ENCODE results near the gene PTGDR2.

- TF ChIP-seq POLR2A (IDR thresholded peaks at IDR 0.05) (no peak), CTCF (IDR thresholded peaks at IDR 0.05) (no peak)
Measured at GRCh38 chr11:60879104-60879503, 23.4 kb upstream of the PTGDR2 start.

All from thyroid gland (tissue), 4 donors.